Sigmoid colon (tissue), 7 donors: ENCODE measurements around the gene SUSD3. TPM values are rescaled to one million over a fixed set of nuclear protein-coding genes. Genes with fewer than 3 reads are reported as not detected.

Experiments
- DNase-seq: peaks from one replicate; pipeline ENCODE4 v3.0.0-alpha.2; 2019
- H3K27ac ChIP-seq, 4 donors: fragments of 200-600 bp; sonication (generic); one replicate each; pipeline ENCODE4 v1.5.1; 2016 to 2019; ENCODE audit warnings: mild to moderate bottlenecking in 1 of 4
- H3K27me3 ChIP-seq, 3 donors: fragments of 200-600 bp; sonication (generic); one replicate each; pipeline ENCODE4 v1.5.1; 2019; ENCODE audit warnings: mild to moderate bottlenecking in 1 of 3
- H3K36me3 ChIP-seq, 4 donors: fragments of 200-600 bp; sonication (generic); one replicate each; pipeline ENCODE4 v1.5.1; 2016 to 2019
- H3K4me1 ChIP-seq, 4 donors: fragments of 200-600 bp; sonication (generic); one replicate each; pipeline ENCODE4 v1.5.1; 2017 to 2019
- H3K4me3 ChIP-seq, 4 donors: fragments of 200-600 bp; sonication (generic); one replicate each; pipeline ENCODE4 v1.5.1; 2017 to 2019; ENCODE audit warnings: mild to moderate bottlenecking in 2 of 4, moderate library complexity in 1 of 4
- H3K9me3 ChIP-seq, 4 donors: fragments of 200-600 bp in 3 of 4; sonication (generic) in 3 of 4; one replicate each; pipeline versions ENCODE4 v1.5.1 to v1.6.1; 2013 to 2019
- CTCF ChIP-seq, 4 experiments: fragments of 450-650 bp in 3 of 4; fragments of 200-600 bp in 1 of 4; IDR thresholded peaks; one replicate each; pipeline ENCODE4 v1.5.1; 2016 to 2019; ENCODE audit warnings: antibody characterized with exemption in 4 of 4, mild to moderate bottlenecking in 3 of 4, moderate library complexity in 2 of 4
- EP300 ChIP-seq, 4 donors: sonication (generic); formaldehyde crosslinking; IDR thresholded peaks; one replicate each; pipeline ENCODE4 v1.6.1; 2017; ENCODE audit warnings: antibody characterized with exemption in 4 of 4
- POLR2A ChIP-seq, 2 donors: fragments of 450-650 bp; IDR thresholded peaks; one replicate each; pipeline ENCODE4 v1.6.1; 2016; ENCODE audit warnings: antibody characterized with exemption in 2 of 2, mild to moderate bottlenecking in 2 of 2, moderate library complexity in 2 of 2
- POLR2AphosphoS5 ChIP-seq, 4 donors: sonication (generic); formaldehyde crosslinking; IDR thresholded peaks; one replicate each; pipeline ENCODE4 v1.6.1; 2017; ENCODE audit warnings: antibody characterized with exemption in 4 of 4
- WGBS, 2 donors: extraction: QIAGEN DNeasy Blood & Tissue Kit; methylation state at CpG; one replicate each; pipeline ENCODE4 v1.1.7; 2013; 5-methylcytosine and 5-hydroxymethylcytosine counted together
- intact Hi-C: fragments of 100-400 bp; cut with DNase I; formaldehyde crosslinking; loops from one replicate; pipeline ENCODE4 v1.15.1; 2023
- polyA plus RNA-seq, 3 donors: library from polyadenylated mRNA; stranded (reverse); fragments of 200-250 nt; gene quantifications; one replicate each; pipeline ENCODE4 v1.2.3, GENCODE V29; 2013
- total RNA-seq, 4 donors: library from RNA; depleted of rRNA; stranded (reverse); fragments of >200 nt; gene quantifications; one replicate each; pipeline ENCODE4 v1.1.0, GENCODE V29; 2016
- donor health status: healthy with polysubstance abuse.
- donor health status: Bipolar disorder and iron deficiency.
- donor health status: healthy.

Gene SUSD3
- total and polyA plus RNA-seq, 7 donors, result 0.92 to 15.2 (median 4.7) TPM; not detected in 1

GRCh38 chr9:93088656-93089015 lies 30.1 kb downstream of the SUSD3 start:
- Histone ChIP-seq H3K36me3 (no peaks in the 10 kb centered on the region), H3K27me3 (no peaks in the 10 kb centered on the region), H3K4me1 (peaks cover 0 to 2% (median under 1%) of the 10 kb centered on the region in 4 donors), H3K27ac (no peak overlapping the region), H3K4me3 (no peak overlapping the region), H3K9me3 (peaks cover 0 to 8% (median 0%) of the 10 kb centered on the region in 4 donors)
- 96% methylated on average over 4 of the region's 4 CpGs for WGBS, 2 donors
- intact Hi-C loops, result no loop called here
- no peak for TF ChIP-seq POLR2A (IDR thresholded peaks at IDR 0.05)
- DNase-seq, result peak; percentile 20

- TF ChIP-seq CTCF (IDR thresholded peaks at IDR 0.05) (no peak), POLR2AphosphoS5 (IDR thresholded peaks at IDR 0.05) (no peak), POLR2A (IDR thresholded peaks at IDR 0.05) (no peak), EP300 (IDR thresholded peaks at IDR 0.05) (no peak)
- H3K27me3 ChIP-seq, result no peaks in the 10 kb centered on the region
- 87 to 94% methylated on average over 5 of the region's 5 CpGs for WGBS, 2 donors
Observed at GRCh38 chr9:93089024-93089423, 30.5 kb downstream of the SUSD3 start.

GRCh38 chr9:93089481-93089991 lies 31.0 kb downstream of the SUSD3 start:
- Histone ChIP-seq H3K4me3 (no peak overlapping the region), H3K4me1 (peaks cover 0 to 11% (median 5%) of the 10 kb centered on the region in 4 donors), H3K9me3 (peaks cover 0 to 8% (median 0%) of the 10 kb centered on the region in 4 donors), H3K27ac (no peak overlapping the region), H3K27me3 (no peaks in the 10 kb centered on the region), H3K36me3 (no peaks in the 10 kb centered on the region)
- TF ChIP-seq POLR2A (IDR thresholded peaks at IDR 0.05) (no peak), EP300 (IDR thresholded peaks at IDR 0.05) (no peak), POLR2AphosphoS5 (IDR thresholded peaks at IDR 0.05) (no peak), CTCF (IDR thresholded peaks at IDR 0.05) (no peak)
- intact Hi-C loops, result no loop called here
- WGBS, 2 donors, result 94 to 95% methylated on average over 12 of the region's 12 CpGs
- DNase-seq, result peak; percentile 51

More at GRCh38 chr9:93089024-93089423, 30.5 kb downstream of the SUSD3 start:
- DNase-seq, result no peak
- peaks cover 0 to 8% (median 0%) of the 10 kb centered on the region in 4 donors for H3K9me3 ChIP-seq
- intact Hi-C loops, result no loop called here
- H3K4me1 ChIP-seq, result peaks cover 0 to 6% (median 3%) of the 10 kb centered on the region in 4 donors
- H3K4me3 ChIP-seq, result no peak overlapping the region
- no peak overlapping the region for H3K27ac ChIP-seq
- H3K36me3 ChIP-seq, result no peaks in the 10 kb centered on the region

- Histone ChIP-seq H3K36me3 (no peaks in the 10 kb centered on the region), H3K9me3 (peaks cover 0 to 8% (median 0%) of the 10 kb centered on the region in 4 donors), H3K4me3 (no peak overlapping the region), H3K27ac (no peak overlapping the region), H3K4me1 (peaks cover 0 to 18% (median 11%) of the 10 kb centered on the region in 4 donors), H3K27me3 (no peaks in the 10 kb centered on the region)
- peak; percentile 27 for DNase-seq
- intact Hi-C loops, result loop anchor here (10.0 kb wide), 1 partner anchor 325 kb away; the partner anchor contains the start of gene BICD2
- no peak for TF ChIP-seq CTCF (IDR thresholded peaks at IDR 0.05)
- TF ChIP-seq EP300 (IDR thresholded peaks at IDR 0.05), result no peak
- no peak for TF ChIP-seq POLR2AphosphoS5 (IDR thresholded peaks at IDR 0.05)
- no peak for TF ChIP-seq POLR2A (IDR thresholded peaks at IDR 0.05)
- WGBS, 2 donors, result 85 to 90% methylated on average over 8 of the region's 8 CpGs
Observed at GRCh38 chr9:93090091-93090655, 31.7 kb downstream of the SUSD3 start.

- no peak overlapping the region for H3K4me3 ChIP-seq
- intact Hi-C loops, result loop anchor here (10.0 kb wide), 1 partner anchor 326 kb away; the partner anchor contains the start of gene BICD2
- DNase-seq, result peak; percentile 35
- peaks cover 0 to 8% (median 0%) of the 10 kb centered on the region in 4 donors for H3K9me3 ChIP-seq
- WGBS, 2 donors, result 92 to 95% methylated on average over 4 of the region's 4 CpGs
- TF ChIP-seq POLR2A (IDR thresholded peaks at IDR 0.05) (no peak), CTCF (IDR thresholded peaks at IDR 0.05) (no peak), POLR2AphosphoS5 (IDR thresholded peaks at IDR 0.05) (no peak), EP300 (IDR thresholded peaks at IDR 0.05) (no peak)
- H3K4me1 ChIP-seq, result peaks cover 0 to 19% (median 13%) of the 10 kb centered on the region in 4 donors
- no peaks in the 10 kb centered on the region for H3K36me3 ChIP-seq
- no peaks in the 10 kb centered on the region for H3K27me3 ChIP-seq
- H3K27ac ChIP-seq, result no peak overlapping the region
Observed at GRCh38 chr9:93091056-93091452, 32.6 kb downstream of the SUSD3 start.
